SH-SY5Y (cell line): ENCODE data around the gene LHX4.

ENCODE experiments used
- GATA2 ChIP-seq: IDR thresholded peaks from 2 replicates; pipeline ENCODE4 v1.6.1; 2011; ENCODE audit warnings: mild to moderate bottlenecking, low read depth, low read length
- GATA3 ChIP-seq: IDR thresholded peaks from 2 replicates; pipeline ENCODE4 v1.6.1; 2011; ENCODE audit warnings: low read depth, mild to moderate bottlenecking, low read length, moderate library complexity

GRCh38 chr1:180238675-180239074 is 8.6 kb downstream of the LHX4 start:
- no peak for TF ChIP-seq GATA2
- no peak for TF ChIP-seq GATA3
